Epithelial cell of proximal tubule (primary cell): ENCODE measurements around the gene PRKAR2A. TPM values are rescaled to one million over a fixed set of nuclear protein-coding genes. Genes with fewer than 3 reads are reported as not detected.
"Not testable (repeated sequence)": the region's sequence is repeated elsewhere in the genome, so short reads cannot be mapped to it uniquely, and the experiment has no call there.

Experiments used
- DNase-seq: peaks from one replicate; pipeline ENCODE4 v3.0.0-alpha.2; 2011; ENCODE audit warnings: low read depth
- H3K4me3 ChIP-seq: 2 replicates; pipeline ENCODE4 v1.5.1; 2011; ENCODE audit warnings: low read depth, mild to moderate bottlenecking, low read length
- CTCF ChIP-seq: conservative IDR thresholded peaks from 2 replicates; pipeline ENCODE4 v1.5.1; 2012; ENCODE audit warnings: low read depth, mild to moderate bottlenecking, low read length
- total RNA-seq: library from RNA; depleted of rRNA; stranded (reverse); fragments of >200 nt; gene quantifications from 2 replicates; pipeline ENCODE4 v1.2.3, GENCODE V29; 2015

Gene PRKAR2A
- total RNA-seq, 1 donor from 2014 or later = 23.5 TPM

- no peak for TF ChIP-seq CTCF
- no peak for DNase-seq
- H3K4me3 ChIP-seq = no peak overlapping the region
Measured at GRCh38 chr3:48782046-48782445, 65.6 kb downstream of the PRKAR2A start.

- not testable (repeated sequence) for DNase-seq, H3K4me3 ChIP-seq
Measured at GRCh38 chr3:48778565-48778964, 69.1 kb downstream of the PRKAR2A start.

GRCh38 chr3:48776854-48777253 lies 70.8 kb downstream of the PRKAR2A start:
- TF ChIP-seq CTCF = no peak
- no peak overlapping the region for H3K4me3 ChIP-seq
- DNase-seq = no peak

GRCh38 chr3:48770192-48770502 lies 77.5 kb downstream of the PRKAR2A start:
- H3K4me3 ChIP-seq = no peak overlapping the region
- no peak for DNase-seq
- TF ChIP-seq CTCF = no peak

GRCh38 chr3:48765376-48765775 lies 82.3 kb downstream of the PRKAR2A start:
- TF ChIP-seq CTCF = peak; percentile 39

GRCh38 chr3:48762816-48763215 lies 84.9 kb downstream of the PRKAR2A start:
- H3K4me3 ChIP-seq = no peak overlapping the region

More at GRCh38 chr3:48765376-48765775, 82.3 kb downstream of the PRKAR2A start:
- no peak for DNase-seq
- no peak overlapping the region for H3K4me3 ChIP-seq

GRCh38 chr3:48759991-48760540 lies 87.6 kb downstream of the PRKAR2A start:
- H3K4me3 ChIP-seq, DNase-seq: not testable (repeated sequence)

More at GRCh38 chr3:48762816-48763215, 84.9 kb downstream of the PRKAR2A start:
- DNase-seq = no peak
- TF ChIP-seq CTCF = no peak

GRCh38 chr3:48759531-48759930 lies 88.1 kb downstream of the PRKAR2A start:
- not testable (repeated sequence) for H3K4me3 ChIP-seq, DNase-seq

GRCh38 chr3:48759071-48759470 lies 88.6 kb downstream of the PRKAR2A start:
- TF ChIP-seq CTCF = no peak
- DNase-seq = no peak
- H3K4me3 ChIP-seq = no peak overlapping the region
